OCI-M2 (cell line): ENCODE results near the gene RAPGEF4.

ENCODE experiments used
- DNase-seq: peaks from one replicate; lab custom pipeline; 2025; ENCODE audit not compliant: unreplicated experiment; lab: John Stamatoyannopoulos, UW

The RAPGEF4 gene

DNA sequence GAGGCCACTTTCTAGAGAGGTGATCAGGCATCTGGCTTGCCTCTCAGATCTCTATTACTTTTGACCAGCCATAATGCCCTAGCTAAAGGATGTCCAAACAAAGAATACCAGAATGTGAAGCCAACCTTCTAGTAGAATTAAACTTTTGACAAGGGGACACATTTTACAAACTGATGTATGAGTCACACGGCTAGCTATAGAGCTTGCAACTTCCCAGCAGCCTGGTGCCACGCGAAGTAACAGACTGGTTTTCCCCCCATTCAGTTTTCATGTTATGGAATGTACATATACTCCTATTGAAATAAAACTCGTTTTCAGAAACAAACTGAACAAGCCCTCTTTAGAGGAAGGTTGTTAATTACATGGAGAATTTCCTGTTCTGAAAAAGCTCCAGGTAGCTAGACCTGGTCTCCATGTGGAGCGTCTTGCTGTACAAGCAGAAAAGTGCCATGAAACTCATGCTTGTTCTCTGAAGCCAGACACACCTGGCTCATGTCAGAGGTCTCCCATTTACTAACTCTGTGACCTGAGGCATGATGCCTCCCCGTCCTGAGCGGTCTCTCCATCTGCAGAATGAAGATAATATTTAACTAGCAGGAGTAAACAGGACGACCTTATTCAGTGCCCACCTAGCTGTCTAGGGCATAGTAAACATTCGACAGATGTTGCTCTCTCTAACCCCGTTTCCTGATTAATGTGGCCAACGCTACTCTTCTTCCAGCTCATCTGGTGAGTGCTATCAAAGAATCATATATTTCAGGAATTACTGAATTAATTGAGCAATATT, 258.5 kb downstream of the RAPGEF4 start:
- no peak for DNase-seq

DNA sequence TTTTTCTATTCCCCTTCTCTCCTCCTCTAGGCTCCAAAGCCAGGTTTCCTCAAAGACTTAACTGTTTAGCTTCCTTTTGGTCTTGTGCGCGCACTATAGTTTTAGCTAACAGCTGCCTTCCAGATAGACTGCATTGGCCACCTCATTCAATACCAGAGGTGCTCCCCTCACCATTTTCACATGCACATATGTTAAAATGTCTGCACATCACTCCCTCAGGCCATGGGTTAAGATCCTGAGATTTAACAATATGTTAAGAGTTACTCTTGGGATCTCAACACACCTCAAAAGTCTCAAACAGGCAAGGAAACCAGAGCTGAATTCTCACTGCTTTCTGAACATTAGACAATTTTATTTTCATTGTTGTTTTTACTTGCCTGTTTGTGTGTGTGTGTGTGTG, 259.2 kb downstream of the RAPGEF4 start:
- no peak for DNase-seq

DNA sequence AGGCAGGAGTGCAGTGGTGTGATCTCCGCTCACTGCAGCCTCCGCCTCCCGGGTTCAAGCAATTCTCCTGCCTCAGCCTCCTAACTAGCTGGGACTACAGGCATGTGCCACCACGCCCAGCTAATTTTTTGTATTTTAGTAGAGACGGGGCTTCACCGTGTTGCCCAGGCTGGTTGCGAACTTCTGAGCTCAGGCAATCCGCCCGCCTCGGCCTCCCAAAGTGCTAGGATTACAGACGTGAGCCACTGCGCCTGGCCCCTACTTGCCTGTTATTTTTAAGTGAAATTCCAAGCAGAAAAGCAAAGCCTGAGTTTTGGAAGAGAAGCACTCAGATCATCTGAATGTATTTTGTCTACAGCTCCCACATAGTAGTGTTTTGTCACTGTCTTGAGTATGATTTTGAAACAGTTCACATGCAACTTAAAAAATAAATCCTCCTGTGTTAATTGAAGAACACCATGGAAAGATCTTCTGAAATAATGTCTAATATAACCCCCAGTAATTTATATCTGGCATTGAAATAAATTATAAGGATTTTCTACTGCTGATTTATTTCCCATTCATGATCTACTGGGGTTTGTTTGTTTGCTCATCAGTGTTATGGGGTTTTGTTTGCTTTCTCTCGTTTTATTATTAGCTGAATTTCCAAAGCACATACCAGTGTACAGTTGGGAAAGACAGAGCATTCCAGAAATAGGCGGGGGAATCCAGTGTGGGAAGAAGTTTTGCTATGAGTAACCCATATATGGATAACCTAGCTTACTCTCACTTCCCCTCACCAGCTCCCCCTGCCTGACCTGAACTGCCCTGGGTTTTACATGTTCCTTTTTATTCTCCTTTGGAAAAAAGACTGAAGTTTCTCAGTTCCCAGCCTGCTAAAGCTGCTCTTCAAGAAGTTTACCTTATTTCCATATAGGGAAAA, 259.9 kb downstream of the RAPGEF4 start:
- DNase-seq: no peak

DNA sequence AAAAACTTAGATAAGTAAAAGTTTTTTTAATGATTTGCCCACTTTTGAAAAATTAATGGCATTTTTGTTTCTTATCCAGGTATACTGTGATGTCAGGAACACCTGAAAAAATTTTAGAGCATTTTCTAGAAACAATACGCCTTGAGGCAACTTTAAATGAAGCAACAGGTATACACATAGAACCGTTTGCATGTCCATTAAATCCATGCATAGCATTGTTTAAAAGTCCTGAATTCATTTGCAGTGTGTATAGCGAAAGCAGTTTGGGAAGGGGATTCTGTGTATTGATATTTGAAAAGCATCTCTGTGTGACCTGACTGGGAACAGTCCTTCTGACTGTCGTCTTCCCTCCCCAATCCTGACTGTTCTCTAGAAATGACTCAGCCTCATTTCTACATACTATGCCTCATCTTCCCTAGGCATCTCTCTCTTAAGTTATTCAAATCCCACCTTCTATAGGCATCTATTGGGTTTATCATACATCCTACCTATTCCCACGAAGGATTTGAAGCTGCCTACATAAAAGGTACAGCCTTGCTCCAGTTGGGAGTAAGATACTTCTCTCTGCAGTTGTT, 260.8 kb downstream of the RAPGEF4 start:
- DNase-seq: no peak

DNA sequence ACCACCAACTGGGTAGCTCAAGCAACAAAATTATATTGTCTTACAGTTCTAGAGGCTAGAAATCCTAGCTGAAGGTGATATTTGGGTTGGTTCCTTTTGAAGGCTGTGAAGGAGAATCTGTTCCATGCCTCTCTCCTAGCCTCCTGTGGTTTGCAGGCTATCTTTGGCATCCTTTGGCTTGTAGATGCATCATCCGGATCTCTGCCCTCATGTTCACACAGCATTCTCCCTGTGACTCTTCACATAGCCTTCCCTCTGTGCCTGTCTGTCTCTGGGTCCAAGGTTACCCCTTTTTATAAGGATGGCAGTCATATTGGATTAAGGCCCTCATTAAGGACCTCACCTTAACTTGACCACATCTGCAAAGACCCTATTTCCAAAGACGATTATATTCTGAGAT, 261.4 kb downstream of the RAPGEF4 start:
- no peak for DNase-seq

DNA sequence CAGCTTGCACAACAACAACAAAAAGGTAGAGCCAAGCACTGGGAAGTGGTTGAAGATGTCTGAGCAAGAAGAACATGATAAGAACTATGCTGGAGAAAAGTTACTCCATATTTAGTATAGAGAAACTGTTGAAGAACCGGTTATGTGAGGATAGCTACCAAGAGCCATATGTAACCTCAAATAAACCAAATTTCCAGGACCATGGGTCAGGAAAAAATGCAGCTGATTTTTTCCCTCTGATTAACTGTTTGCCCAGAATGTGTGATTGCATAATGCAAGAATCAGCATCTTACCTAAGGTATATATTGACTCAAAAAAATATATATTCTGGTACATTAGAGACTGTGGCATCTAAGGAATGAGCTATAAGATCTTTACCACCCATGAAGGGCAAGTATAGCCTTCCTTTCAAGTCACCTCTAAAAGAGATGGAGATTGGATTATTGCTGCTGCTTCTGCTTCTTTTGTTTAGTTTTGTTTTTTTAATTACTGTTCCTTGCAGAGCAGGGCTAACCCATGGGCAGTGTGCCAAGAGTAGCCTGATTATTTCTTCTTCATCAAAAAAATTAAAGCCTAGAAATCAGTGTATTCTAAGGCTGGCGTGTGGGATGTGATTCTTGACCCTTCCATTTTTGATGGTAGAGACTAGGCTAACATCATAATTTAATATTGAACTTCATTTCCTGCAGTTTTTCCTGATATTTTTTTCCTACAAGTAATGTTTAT, 263.1 kb downstream of the RAPGEF4 start:
- no peak for DNase-seq

DNA sequence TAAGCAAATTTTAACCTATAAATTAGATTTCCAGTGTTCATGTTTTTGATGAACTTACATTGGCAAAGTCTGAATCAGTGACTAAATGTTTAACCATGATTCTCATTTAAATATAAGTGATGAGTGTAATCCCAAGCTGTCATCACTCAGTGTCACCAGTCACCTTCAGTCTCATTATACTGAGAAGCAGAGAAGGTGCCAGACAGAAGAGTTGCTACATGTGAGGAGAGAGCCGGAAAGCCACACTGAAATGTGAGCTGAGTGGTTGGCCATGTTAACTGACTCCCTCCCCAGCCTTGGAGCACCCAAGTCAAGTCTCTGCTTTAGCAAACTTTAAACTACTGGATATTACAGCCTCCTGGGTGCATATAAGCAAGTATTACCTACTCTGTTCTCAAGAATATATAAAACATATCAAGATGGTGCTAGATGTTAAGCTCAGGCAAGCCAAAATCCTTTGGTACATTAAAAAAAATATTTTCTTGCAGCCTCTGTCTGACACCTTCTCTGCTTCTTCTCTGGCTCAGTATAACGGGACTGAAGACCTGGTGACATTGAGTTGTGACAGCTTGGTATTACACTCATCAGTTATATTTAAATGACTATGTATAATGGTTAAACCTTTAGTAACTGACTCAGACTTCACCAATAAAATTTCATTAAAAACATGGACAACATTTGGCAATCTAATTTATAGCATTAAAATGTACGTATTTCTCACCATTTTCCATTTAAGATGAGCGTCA, 264.2 kb downstream of the RAPGEF4 start:
- DNase-seq: no peak

DNA sequence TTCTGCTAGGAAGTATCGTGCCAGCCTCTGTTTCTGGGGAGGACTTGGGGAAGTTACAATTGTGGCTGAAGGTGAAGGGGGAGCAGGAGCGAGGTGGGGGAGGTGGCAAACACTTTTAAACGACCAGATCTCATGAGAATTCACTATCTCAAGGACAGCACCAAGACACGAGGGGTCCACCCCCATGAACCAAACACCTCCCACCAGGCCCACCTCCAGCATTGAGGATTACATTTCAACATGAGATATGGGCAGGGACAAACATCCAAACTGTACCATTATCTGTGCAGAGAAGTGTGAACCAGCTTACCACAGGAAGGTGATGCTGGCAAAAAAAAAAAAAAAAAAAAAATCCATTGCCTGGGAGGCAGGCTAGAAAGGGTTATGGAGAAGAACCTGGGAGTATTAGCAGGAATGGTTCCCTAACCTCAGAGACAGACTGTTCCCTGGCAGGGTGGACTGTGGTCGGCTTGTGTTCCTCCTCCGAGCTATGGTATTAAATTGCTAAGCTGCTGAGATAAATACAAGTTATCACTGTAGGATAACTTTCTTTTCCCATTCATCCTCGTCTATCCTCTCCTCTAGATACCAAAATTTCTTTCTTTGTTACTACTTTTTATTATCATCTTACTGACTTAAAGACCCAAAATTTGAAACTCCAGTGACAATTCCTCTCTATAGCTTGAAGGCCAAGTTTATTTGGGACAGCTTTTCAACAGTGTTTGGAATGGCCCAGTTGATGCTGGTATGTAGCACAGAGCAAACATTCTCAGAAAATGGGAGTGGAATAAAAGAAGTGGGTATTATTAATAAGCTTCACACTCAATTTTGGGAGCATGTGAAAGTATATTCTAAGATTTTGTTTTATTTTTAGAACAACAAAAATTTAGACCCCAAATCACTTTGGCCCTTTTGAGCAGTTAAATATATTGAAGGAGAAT, 266.3 kb downstream of the RAPGEF4 start:
- DNase-seq: no peak

DNA sequence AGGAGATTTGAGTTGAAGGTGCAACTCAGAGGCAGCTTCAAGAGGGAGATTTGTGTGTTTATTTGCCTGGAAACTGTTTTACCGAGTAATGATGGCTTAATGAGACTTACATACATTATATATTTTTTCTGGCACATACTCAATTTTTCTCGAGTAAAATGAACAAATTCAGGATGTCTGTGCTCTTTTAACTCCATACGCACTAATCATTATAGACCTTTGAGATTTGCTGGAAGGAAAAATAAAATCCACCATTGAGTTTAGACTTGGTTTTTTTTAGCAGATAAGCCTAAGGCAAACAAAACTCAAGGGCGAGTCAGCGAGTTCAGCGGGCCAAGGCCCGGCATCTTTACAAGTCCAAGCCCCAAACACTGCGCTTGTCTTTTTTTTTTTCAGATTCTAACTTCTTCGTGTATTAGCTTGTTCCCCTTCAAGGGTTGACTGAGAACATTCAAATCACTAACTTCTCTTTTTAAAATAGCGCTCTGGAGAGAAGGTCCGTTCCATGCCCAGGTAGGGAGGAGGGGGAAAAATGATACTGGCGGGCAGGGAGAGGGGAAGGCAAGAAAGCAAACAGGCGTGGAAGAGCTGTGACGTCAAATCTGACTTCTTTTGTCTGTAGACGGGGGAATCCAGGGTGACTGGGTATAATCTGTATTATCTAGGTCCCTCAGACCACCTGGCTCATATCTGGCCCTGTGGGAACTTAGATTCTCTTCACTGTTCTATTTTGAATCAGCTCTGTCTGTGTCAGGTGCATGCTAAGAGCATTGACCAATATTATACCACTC, 267.3 kb downstream of the RAPGEF4 start:
- DNase-seq: no peak

DNA sequence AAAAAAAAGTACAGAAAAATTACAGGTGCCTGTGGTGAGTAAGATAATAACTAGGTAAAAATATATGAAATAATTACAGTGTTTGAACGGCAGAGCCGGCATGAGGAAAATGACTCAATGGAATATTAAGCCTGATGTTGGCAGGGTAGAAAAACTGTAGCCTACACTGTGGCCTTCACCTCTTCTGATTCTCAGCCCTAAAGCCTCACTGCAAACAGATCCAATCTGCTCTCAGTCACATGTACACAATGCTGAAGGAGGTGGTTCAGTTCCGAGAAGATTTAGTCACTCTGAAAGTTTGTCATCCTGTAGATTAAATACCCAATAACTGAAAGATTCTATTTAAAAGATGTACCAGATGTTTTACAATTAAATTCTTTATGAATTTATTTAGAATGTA, 273.1 kb downstream of the RAPGEF4 start:
- no peak for DNase-seq

DNA sequence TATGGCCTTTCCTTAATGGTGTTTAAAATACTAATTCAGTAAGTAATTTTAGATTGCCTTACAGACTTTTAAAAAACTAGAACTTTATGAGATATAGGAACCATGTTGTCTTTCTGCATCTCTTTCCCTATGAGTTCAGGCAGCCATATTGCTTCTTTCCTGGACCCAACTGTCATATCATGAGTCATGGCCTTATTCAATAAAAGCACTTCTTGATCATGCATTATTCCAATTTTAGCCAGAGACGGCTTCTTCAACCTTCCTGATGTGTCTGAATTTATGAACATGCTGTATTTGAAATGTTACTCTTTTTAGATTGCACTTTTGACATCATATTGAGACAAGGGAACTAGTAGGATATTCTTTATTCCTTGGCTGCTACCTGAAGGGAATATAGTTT, 274.6 kb downstream of the RAPGEF4 start:
- no peak for DNase-seq

DNA sequence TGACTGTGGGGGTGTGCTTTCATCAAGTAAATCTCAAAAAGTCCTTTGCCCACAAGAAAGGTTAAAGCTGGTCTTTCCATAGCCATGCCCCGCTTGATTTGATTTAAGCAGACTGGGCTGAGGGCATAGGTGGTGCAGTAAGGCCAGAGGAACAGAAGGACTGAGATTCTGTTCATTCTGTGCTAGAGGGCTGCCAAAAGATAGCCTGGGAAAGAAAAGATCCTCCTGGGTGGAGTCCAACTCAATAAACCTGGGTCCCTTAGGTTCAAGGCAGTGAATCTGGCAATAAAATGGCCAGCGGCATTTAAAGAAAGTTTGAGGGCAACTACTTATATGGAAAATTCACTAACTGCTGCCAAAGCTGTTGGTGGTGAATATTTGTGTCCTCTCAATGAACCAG, 280.8 kb downstream of the RAPGEF4 start:
- no peak for DNase-seq

DNA sequence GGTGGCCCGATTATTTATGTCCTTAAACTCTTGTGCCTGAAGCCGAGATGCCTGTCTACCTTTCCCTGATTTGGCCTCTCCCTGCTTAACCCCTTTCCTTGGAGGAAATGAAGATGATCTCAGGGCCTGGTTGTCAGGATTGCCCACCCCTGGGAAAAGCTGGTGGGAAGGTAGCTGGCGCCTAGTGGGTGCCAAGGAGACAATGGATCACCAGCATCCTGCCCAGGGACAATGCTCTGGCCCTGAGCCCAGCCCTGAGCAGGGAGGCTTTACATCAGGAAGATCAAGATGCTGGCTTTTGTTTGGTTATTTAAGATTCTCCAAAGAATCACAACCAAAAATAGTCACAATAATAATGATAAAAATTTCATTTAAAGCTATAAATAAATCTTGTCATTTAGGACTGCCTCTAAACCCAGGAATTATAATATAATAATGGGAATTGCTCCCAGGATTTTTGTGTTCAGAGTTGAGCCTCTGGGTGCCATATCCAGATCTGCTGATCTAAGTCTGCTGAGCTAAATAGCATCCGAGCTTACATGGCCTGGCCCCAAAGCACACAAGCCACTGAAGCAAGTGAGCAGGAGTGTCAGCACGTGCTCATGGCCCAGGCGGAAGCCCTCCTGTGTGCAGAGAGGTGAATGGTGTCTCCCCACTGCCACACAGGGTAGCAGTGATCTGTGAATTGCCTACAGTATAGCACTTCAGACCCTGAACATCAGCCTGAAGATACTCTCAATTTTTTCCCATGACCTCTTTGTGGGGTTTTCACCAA, 282.2 kb downstream of the RAPGEF4 start:
- DNase-seq: no peak

DNA sequence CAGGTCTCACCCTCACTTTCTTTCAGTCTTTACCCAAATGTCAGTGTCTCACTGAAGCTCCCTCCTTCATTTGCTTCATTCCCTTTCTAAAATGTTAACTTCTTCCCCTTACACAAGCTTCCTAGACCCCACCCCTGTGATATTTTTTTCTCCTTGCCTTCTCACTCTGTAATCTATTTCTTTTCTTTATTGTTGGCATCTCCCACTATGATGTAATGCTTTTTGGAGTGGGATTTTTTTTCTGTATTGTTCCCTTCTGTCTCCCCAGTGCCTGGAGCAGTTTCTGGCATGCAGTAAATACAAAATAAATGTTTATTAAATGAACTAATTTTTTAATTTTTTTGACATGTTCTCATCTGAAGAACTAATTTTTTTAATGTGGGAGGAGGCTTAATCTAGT, 284.1 kb downstream of the RAPGEF4 start:
- DNase-seq: no peak

DNA sequence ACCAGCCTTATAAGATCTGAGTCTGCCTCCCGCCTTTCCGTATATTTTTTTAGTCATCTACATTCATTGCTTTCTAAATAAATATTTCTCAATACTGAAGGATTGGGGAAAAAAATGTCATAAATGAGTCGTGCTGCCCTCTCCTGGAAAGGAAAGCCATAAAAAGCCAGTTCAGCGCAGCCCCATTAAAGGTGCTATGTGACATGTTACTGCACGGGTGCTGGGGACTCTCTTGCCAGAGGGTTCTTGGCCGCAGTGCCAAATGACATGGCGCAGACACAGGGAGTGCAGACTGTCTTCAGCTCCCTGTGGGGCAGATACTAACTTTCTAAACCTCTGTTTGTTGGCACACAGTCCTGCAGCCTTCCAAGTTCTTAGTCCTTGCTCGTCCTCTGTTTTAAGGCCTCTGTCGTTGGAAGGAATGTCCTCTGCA, 286.3 kb downstream of the RAPGEF4 start:
- no peak for DNase-seq

DNA sequence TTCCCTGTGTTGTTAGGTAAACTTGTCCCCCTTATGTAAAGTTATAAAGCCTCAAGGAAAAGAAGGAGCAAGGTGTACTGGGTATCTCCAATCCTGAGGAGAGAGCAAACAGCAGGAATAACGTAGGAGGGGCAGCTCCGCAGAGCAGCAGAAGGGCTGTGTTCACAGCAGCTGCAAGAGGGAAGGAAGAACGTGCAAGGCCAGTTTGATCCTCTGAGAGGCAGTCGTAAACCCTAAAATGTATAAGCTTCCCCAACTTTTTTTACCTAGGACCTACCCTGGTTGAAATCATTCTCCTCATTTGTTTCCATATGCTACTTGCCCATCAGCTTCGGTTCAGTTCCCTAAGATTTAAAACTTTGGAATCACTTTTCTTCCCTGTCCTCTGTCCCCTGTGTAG, 288.1 kb downstream of the RAPGEF4 start:
- DNase-seq: no peak

DNA sequence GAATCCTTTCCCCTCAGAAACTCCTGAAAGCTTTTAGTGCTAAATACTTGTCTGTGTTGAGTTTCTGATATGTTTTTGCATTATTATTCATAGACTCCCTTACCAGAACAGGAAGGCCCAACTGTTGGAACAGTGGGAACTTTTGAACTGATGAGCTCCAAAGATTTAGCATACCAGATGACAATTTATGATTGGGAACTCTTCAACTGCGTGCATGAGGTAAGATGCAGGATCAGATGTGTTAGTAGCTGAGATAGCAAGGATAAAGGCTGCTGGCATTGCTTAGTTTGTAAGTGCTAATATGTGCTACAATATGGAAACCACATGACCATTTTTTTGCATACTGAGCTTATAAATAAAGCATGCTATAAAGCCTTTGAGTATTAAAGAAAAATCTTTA, 290.8 kb downstream of the RAPGEF4 start:
- DNase-seq: no peak
